HG03439 (cell line): ENCODE results near the gene VWCE.

Experiments
- ATAC-seq: cut with Tn5 transposase; IDR thresholded peaks from one replicate; pipeline ENCODE4 v1.9.1; 2021; ENCODE audit warnings: mild to moderate bottlenecking, moderate library complexity; ENCODE audit not compliant: unreplicated experiment

VWCE gene

DNA sequence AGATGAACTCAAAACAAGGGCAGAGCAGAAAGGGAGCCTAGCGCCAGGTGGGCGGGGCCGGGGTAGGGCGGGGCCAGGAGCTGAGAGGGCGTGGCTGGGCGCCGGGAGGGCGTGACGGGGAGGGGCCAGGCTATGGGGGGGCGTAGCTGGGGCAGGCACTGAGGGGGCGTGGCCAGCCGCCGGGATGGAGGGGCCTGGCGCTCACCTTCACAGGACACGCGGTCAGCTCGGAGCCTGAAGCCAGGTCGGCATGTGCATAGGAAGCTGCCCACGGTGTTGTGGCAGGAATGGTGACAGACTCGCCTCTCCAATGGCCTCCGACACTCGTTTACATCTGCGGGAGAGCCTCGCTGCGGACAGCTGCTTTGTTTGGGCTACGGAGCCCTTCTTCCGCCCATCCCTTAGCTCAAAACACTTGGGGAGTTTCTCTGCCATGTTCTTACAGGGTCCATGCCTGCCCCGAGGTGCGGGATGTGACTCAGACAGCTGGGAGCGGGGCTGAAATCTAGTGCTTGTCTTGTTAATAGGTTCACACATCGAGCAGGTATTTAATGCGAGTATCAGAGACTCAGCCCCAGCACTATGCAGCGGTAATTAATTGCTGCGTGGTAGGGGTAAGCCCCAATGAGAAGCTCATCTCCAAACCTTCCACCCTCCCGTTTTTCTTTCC lies 13.4 kb downstream of the VWCE start:
- ATAC-seq = no peak

DNA sequence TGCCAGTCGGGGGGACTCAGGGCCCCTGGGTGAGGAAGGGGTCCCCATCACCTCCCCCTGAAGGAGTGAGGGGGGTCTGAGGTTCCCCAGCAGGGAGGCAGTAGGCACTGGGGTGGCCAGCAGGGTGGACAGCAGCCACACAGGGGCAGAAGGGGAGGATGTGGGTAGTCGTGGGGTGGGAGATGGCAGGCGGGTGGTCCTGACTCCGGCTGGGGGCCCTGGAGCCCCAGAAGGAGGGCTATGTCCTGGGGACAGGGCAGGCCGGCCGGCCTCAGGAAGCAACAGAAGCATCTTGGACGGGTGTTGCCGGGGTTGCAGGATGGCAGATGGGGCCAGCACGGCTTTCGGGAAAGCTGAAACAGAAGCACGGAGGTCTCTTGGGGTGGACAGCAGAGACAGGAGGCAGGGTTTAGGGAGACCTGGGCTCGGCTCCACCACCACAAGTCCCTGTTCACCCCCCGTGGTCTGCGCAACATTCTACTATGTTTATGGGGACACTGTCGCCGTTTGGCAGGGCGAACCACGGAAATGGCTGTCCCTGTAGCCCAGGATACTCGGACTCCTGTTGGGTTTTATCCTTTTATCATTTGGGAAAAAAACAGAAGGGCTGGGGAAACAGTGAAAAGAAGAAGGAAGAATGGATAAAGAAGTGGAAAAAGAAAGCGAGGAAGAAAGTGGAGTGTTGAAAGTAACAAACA lies 14.1 kb downstream of the VWCE start:
- ATAC-seq = no peak

- no peak for ATAC-seq
These were observed 15.0 kb downstream of the VWCE start for GRCh38 chr11:61279934-61280659.

GRCh38 chr11:61278001-61278470 lies 17.1 kb downstream of the VWCE start:
- ATAC-seq = no peak

GRCh38 chr11:61277186-61278000 lies 17.7 kb downstream of the VWCE start:
- no peak for ATAC-seq

DNA sequence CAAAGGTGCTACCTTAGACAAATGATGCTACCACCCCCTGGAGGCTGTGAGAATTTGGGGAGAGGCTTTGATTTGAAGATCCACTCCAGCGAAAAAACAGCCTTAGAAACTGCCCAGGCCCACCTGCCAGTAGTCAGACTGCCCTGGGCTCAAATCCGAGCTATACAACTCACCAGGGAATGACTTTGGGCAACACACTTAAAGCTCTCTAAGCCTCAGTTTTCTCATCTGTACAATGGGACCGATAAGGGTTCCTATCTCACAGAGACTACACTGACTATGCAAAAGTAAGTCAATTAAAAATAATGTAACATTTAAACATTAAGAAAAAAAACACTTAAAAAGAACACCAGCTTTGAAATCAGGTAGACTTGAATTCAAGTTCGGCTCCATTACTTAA lies 19.9 kb downstream of the VWCE start:
- no peak for ATAC-seq

DNA sequence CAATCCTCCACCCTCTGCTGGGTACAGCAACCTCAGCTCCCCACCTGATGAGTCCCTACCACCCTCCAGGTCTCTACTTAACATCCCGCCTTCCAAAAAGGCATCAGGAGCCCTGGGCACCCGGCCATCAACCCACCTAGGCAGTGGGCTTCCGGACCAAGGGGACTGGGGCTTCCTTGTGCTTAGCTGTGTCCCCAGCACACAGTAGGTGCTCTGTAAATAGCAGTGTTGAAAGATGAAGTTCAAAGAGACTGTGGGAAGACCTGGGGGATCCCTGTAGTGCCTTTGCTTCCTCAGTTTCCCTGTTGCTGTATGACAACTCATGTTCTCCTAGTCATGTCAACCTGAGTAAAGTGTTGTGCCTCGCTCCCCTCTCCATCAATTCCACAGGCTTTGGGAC lies 21.0 kb downstream of the VWCE start:
- no peak for ATAC-seq

DNA sequence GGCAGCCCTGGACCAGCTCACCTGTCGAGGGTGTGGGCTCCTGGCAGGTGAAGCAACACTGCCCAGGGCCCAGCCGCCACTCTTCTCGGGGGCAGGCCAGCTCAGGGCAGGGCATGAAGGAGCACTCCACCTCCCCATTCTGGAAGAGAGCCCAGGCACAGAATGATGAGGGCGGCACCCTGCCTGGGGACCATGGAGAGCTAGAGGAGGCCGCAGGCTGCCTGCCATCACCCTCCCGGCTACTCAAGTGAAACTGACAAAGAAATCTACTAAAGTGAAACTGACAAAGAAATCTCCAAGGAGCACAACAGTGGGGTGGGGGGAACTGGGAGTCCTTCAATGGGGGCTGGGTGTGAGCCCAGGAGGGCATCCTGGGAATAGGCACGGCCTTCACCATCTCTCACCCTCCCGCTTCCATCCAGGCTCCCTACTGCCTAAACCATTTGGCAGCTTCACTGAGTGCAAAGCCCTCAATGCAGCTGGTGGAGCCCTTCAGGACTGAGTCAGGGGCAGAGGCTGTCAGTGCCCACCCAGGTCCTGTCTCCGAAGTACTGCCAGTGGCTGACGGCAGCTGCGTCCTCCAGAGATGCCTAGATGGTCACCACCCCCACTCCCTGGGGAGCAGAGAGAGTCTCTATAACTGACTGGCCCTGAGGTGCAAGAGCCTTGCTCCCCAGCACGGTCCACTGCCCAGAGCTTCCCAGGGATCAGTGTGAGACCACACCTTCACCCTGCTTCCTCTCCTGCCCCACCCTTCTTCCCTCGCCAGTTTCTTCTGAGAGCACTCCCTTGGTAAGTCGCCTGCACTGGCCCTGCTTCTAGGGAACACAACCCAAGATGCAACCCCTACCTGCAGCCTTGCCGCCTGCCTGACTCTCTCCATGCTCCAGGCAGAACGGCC lies 21.7 kb downstream of the VWCE start:
- no peak for ATAC-seq

DNA sequence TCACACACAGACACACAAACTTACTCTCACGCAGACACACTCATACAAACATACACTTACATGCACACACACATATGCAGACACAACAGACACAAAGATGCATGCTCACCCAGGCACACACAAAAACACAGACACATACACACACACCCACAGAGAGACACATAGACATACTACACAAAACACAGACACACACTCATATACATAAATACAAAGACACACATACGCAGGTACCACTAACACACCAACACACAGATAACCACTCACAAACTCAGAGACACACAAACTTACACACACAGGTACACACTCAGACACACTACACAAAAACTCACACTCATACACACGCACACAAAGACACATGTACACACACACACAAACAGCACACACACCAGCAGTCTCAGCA lies 22.4 kb downstream of the VWCE start:
- no peak for ATAC-seq

- no peak for ATAC-seq
These were observed 24.6 kb downstream of the VWCE start for GRCh38 chr11:61270354-61271076.

GRCh38 chr11:61268588-61269250 lies 26.4 kb downstream of the VWCE start:
- ATAC-seq = no peak

- ATAC-seq = no peak
These were observed 27.7 kb downstream of the VWCE start for GRCh38 chr11:61267437-61267841.

DNA sequence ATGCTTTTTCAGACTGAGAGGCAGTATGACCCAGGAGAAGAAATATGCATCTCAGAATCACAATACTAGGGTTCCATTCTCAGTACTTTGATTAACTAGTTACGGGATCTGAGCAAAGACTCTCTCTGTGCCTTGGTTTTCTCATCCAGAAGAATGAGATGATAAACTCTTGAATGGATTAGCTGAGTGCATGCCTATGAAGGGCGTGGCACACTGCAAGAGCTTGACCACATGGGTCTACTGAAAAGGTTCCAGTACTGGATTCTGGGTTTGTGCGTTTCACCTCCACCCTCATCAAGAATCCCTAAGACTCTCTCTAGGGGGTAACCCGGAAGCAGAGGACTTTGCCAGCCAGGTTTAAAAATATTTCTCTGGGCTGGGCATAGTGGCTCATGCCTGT lies 28.5 kb downstream of the VWCE start:
- no peak for ATAC-seq

DNA sequence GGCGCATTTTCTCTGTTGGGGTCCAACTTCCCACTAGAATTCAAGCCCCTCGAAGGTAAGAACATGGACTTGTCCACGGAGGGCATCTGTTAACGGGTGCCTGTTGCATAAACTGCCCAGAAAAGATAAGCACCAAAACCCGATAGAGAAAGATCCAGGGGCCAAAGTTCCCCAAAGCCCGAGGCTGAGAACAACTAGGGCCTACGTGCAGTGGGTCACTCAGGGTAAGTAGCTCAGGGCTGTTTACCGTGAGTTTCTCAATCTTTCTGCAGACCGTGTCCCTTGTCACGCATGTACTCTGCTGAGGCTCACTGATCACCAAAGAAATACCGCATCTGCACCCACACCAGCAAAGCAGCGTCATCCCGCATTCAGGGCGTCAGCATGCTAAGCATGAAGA lies 29.8 kb downstream of the VWCE start:
- ATAC-seq = no peak

DNA sequence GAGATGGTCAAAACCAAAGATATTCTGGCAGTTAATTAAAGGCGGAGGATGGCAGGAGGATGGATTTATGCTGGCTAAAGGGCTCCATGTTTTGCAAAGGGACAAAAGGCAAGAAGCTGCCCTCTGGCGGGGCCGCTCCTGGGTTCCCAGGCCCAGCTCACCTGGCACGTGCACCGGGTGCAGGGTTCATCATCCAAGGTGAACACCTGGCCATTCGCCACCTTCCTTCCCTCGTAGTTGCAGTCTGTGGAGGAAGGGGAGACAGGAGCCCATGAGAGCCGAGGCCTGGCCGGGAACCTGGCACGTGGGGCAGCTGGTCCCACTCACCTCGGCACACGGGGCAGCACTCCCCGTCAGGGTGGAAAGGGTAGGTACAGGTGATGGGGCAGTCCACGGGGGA lies 30.3 kb downstream of the VWCE start:
- ATAC-seq = no peak

- no peak for ATAC-seq
These were observed 30.7 kb downstream of the VWCE start for GRCh38 chr11:61264371-61264770.

- no peak for ATAC-seq
These were observed 35.8 kb downstream of the VWCE start for GRCh38 chr11:61259363-61259762.

GRCh38 chr11:61258546-61258945 lies 36.6 kb downstream of the VWCE start:
- no peak for ATAC-seq
